Activated T-helper 1 cell treated with Interleukin-2 at 50 U/mL for 16 hours (primary cell): ENCODE results near the gene SFSWAP.
"Not testable (repeated sequence)": the region's sequence is repeated elsewhere in the genome, so short reads cannot be mapped to it uniquely, and the experiment has no call there.

Experiments used
- DNase-seq: peaks from one replicate; pipeline ENCODE4 v3.0.0-alpha.2; 2020; ENCODE audit warnings: low read depth

The SFSWAP gene

DNA sequence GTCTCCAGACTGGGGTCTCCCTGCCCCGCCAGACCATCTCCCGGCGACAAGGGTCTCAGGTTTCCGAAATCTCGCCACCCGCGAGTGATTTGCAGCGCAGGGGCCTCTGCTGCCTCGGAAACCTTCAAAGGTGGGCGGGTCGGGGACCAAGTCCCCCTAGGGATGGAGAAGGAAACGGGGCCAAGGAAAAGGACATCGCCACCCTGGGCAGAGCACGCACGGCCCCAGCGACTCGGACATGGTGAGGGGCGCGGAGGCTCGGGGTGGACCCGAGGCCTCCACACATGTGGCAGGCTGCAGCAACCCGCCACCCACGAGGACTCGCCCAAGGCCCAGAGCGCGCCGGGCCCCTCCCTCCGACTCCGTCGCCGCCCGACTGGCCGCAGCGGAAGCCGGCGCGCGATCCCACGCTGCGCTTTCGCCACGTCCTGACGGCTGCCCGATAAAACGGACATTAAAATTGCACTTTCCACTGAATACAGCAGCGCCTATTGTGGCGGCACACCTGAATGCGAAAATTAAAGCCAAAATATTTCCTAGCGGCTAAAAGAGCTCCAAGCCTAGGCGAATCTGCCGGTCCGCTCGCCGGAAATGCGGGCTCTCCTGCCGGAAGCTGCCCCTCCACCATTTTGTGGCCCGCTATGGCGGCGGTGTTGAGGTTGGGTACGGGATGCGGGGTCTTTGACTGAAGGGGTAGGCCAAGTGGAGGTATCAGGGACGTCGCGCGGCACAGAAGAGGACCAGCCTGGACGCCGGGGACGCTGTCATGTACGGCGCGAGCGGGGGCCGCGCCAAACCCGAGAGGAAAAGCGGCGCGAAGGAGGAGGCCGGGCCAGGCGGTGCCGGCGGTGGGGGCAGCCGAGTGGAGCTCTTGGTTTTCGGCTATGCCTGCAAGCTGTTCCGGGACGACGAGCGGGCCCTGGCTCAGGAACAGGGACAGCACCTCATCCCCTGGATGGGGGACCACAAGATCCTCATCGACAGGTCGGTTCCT, at the start of gene SFSWAP:
Gene SFSWAP, plus strand, starts transcription at position 627 of the 994 bp plus-strand sequence. Its CDS starts 140 bp downstream, at position 767.
- DNase-seq, result peak; percentile 62

GRCh38 chr12:131661170-131661985, 49.5 kb upstream of the SFSWAP start:
- DNase-seq, result not testable (repeated sequence)

DNA sequence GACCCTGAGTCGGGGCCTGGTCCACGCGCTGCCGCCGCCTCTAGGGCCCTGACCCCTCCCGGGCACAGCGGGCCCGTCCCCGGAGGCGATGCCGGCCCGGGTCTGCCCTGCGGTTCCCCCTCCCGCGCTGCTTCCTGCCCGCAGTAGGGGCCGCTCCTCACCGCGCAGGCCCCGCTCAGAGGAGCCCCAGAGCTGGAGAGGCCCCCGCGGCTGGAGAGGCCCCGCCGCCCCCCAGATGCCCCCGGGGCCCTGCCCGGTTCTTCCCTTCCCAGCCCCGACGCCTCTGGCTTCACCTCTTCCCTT, 49.0 kb upstream of the SFSWAP start:
- DNase-seq, result not testable (repeated sequence)

DNA sequence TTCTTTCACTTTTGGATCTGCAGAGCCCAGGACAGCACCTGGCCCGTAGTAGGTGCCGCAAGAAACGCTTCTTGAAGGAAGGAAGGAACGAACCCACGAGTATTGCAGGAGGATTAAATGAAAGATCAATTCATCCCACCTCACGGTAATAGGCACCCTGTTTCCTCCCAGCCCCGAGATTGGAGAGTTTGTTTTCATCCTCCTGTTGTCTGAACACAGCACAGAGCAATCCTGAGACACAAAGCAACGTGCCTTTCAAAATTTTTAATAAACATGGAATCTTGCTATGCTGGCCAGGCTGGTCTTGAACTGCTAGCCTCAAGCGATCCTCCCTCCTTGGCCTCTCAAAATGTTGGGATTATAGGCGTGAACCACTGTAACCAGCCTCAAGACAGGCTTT, 48.5 kb upstream of the SFSWAP start:
- not testable (repeated sequence) for DNase-seq

DNA sequence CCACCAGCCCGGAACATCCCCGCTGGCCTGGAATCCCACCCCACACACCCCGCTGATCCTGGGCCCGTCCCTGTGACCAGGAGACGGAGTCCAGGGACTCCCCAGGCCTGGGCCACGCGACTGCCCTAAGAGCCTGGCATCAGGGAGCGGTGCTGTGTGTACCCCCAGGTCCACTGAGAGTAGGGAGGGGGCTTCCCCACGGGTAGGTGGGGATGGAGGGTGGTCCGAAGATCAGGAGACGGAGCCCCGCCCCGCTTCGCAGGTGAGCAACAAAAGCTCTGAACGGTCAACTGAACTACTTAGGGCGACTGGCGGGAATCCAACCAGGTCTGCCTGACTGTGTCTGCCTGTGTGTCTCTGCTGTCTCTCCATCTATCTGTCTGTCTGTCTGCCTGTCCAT, 45.2 kb upstream of the SFSWAP start:
- DNase-seq, result not testable (repeated sequence)

DNA sequence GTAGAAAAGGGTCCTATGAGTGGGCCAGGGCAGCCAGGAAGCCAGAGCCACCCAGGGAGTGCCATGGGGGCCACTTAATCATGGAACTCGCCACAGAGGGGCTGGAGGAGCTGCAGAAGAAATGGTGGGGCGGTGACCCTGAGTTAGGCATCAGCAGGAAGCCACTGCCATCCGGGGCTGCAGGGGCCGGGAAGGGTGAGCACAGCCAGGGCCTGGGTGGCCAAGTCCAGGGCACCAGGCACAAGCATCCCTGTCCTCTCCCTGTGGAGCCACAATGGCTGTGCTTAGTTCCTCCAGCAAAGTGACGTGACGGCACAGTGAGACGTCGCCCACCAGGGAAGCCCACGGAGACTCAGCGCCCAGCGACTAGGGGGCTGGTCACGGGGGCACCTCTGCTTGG, 44.4 kb upstream of the SFSWAP start:
- DNase-seq, result not testable (repeated sequence)

- not testable (repeated sequence) for DNase-seq
Observed at GRCh38 chr12:131666978-131667601, 43.8 kb upstream of the SFSWAP start.

GRCh38 chr12:131671276-131671675, 39.6 kb upstream of the SFSWAP start:
- no peak for DNase-seq

- DNase-seq, result no peak
Observed at GRCh38 chr12:131671871-131672270, 39.0 kb upstream of the SFSWAP start.

GRCh38 chr12:131672311-131672940, 38.5 kb upstream of the SFSWAP start:
- DNase-seq, result no peak

DNA sequence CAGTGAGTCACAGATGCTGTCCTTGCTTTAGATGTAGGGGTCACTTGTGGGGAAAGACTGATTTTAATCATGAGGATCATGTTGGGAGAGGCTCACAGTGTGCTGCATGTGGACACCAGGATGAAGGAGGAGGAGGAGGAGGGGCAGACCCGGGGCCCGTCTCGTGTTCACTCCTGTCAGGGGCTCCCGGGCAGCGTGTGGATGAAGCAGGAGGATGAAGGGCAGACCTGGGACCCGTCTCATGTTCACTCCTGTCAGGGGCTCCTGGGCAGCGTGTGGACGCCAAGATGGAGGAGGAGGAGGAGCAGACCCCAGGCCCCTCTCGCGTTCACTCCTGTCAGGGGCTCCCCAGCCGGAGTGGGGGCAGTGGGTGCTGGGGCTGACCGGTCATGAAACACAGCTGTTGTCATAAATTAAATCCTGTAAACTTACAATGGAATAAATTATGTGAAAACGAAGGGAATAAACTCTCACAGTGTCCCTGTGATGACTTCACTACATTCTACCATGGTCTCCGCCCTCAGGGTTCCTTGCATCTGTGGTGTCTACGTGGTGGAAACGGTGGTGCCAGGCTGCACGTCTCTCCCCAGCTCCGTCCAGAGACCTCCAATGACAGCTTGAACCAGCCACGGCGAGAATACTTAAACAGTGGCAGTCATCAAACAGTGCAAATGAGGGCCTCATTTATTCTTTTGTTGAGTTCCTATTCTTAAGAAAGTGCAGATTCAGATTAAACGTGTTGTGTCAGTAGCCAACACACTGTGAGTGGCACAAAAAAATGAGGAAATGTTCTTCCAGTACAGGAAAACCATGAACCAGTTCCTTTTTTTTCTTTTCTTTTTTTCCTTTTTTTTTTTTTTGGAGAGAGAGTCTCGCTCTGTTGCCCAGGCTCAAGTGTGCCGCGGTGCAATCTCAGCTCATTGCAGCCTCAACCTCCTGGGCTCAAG, 37.7 kb upstream of the SFSWAP start:
- no peak for DNase-seq

GRCh38 chr12:131673888-131674257, 37.0 kb upstream of the SFSWAP start:
- no peak for DNase-seq

- DNase-seq, result no peak
Observed at GRCh38 chr12:131674373-131674772, 36.5 kb upstream of the SFSWAP start.

GRCh38 chr12:131675126-131676080, 35.5 kb upstream of the SFSWAP start:
- DNase-seq, result no peak

DNA sequence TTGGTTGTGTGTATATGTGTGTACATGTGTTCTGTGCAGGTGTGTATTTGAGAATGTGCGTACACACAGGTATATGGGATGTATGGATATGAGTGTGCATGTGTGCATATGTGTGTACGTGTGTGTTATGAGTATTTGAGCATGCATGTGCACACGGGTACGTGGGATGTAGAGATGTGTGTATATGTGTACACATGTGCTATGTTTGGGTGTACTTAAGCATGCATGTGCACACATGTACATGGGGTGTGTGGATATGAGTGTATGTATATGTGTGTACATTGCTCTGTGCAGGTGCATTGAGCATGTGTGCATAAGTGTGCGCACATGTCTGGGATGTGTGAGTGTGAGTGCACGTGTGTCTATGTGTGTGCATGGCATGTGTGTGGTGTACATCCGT, 34.3 kb upstream of the SFSWAP start:
- DNase-seq, result no peak

DNA sequence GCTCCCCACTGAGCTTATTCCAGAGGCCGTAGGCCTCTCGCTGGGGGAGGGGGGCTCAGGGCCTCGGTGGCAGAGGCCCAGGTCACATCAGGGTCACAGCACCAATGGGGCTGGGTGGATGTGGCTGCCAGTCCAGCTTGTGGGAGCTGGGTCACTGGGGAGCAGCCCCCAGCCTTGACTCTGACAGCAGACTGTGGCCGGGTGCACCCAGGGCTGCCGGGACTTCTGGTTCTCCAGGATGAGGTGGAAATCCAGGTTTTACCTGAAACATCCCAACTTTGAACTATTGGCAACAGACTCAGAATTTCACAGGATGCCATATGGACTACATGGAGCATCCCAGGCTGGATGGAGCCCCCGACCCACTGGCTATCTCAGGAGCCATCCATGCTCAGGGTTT, 33.8 kb upstream of the SFSWAP start:
- DNase-seq, result not testable (repeated sequence)

GRCh38 chr12:131677699-131678098, 33.2 kb upstream of the SFSWAP start:
- DNase-seq, result no peak

GRCh38 chr12:131678389-131679181, 32.3 kb upstream of the SFSWAP start:
- DNase-seq, result not testable (repeated sequence)

DNA sequence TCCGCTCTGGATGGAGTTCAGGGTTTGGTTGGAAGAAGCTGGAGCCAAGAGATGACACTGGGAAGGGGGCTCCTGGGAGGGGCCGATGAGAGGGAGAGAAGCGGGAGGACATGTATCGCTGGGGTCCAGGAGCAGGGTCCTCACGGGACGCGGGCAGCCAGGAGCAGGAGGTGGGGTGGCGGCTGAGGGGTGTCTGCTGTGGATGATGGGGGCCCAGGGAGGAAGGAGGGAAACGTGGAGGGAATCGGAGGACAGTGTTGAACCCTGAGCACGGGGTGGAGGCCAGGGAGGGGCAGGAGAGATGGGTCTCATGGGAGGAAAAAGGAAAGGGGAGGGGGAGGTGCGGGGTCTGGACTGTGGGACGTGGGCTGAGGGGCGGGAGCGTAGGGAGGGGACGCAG, 31.7 kb upstream of the SFSWAP start:
- not testable (repeated sequence) for DNase-seq
